HG03460 (cell line): Measurements from ENCODE around the gene MRPS15.

Experiments
- ATAC-seq: cut with Tn5 transposase; IDR thresholded peaks from one replicate; pipeline ENCODE4 v1.9.1; 2021; ENCODE audit not compliant: unreplicated experiment

The MRPS15 gene

DNA sequence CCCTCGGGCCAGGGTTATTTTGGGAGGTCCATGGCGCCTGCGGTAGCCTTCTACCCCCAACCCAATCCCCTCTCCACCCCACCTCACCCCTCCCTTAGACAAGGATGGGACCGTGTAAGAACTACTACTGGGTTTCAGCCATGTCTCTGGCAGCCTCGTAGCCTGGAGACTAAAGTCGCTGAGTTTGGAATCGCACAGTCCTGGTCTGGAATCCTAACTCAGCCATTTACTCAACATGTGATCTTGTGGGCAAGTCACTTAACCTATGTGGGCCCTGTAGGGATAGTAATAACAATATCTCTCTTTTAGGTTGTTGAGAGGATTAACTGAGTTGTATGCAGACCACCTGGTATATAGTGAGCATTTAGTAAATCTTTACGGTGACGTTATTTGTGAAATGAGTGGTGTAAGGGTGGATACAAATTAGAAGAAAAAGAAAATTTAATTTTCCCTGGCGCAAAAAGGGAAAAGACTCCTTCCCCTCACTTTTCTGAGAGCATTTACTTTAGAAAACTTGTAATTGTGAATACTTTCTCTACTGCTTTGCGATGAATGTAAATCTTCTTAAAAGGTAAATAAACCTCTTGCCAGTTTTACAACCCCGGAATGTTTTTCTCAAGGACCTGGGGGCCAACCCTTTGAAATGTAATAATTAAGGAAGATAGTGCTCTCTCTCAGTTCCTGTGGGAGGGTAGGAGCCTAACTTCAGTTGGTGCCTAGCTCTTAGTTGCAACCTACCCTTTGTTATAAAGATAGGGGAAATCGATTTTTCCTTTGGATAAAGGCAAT lies 615 bp upstream of the MRPS15 start:
- no peak for ATAC-seq

DNA sequence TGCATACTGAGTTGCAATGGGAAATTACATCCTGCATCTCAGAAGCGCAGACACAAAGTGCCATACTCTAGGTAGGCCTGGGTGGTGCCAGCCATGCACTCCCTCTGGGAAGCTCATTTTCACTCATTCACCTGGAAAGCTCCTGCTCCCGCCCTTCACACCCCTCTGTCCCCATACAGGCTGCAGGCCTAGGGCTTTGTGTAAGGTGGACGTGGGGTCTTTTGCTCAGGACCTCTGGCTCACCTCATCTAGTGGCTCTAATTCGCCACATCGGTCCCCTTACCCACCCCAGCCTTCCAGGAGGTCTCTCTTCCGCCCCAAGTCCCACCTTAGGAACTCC lies 751 bp downstream of the MRPS15 start:
- no peak for ATAC-seq

DNA sequence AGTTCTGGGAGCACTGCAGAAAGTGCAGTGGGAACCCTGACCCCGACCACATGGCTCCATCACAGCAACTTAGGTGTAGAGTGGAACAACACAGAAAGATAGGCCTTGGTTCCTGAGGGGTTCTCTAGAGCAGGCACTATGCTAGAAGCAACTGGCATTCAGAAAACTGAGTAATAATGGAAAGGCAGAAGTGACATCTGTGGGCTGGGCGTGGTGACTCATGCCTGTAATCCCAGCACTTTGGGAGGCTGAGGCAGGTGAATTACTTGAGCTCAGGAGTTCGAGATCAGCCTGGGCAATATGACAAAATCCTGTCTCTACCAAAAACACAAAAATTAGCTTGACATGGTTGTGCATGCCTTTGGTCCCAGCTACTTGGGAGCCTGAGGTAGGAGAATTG lies 5.3 kb downstream of the MRPS15 start:
- no peak for ATAC-seq

DNA sequence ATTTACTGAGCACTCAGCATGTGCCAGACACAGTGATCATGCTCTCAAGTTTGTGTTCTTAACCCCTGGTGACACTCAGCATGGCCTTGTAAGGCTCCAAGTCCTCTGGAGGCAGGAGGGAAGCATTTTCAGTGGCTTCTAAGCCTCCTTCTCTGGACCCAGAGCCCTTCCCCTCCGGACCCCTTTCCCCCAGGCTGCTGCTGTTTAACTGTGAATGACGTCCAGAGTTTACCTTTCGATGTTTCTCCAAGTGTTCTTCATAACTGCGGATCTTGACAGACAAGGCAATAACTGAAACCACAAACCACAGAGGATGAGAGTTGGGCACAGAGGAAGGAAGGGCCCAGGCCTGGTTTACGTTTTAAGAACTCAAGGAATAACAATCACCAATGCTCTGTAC lies 6.5 kb downstream of the MRPS15 start:
- no peak for ATAC-seq

DNA sequence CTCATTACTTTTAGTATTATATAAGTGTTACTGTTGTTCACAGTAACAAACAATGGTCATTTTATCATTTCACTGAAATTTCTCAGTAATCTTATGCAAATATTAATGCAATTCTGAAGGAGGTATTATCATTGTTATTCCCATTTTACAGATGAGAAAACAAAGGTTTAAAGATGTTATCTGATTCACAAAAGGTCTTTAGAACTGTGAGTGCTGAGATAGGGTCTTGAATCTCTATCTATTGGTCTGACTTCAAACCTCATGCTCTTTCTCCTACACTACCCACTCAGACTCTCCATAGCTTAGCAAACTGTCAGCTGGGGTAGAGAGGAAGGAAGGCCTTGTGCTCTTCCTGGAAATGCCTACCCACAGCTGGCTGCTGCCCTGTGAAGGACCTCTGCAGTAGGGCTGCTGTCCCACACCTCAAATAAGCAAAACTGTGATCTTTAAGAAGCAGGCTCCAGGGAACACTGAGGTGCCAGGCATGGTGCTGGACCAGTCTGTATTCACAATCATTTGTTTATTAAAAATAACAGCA lies 7.7 kb downstream of the MRPS15 start:
- ATAC-seq: no peak

DNA sequence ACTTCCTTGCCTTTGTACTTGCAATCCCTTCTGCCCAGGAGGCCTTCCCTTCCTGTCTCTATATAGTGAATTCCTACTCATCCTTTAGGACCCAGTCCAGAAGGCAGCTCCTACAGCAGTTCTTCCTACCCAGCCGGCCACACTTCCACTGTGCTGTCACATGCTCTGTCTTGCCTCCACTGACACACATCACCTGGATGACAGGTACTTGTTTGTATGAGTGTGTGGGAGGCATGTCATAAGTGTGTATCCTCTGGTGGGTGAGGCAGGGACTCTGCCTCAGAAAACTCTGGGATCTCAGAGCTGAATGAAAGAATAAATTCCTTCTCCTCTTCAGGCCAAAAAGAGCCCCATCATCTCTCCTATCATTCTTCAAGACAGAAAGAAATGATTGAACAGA lies 8.8 kb downstream of the MRPS15 start:
- ATAC-seq: no peak

DNA sequence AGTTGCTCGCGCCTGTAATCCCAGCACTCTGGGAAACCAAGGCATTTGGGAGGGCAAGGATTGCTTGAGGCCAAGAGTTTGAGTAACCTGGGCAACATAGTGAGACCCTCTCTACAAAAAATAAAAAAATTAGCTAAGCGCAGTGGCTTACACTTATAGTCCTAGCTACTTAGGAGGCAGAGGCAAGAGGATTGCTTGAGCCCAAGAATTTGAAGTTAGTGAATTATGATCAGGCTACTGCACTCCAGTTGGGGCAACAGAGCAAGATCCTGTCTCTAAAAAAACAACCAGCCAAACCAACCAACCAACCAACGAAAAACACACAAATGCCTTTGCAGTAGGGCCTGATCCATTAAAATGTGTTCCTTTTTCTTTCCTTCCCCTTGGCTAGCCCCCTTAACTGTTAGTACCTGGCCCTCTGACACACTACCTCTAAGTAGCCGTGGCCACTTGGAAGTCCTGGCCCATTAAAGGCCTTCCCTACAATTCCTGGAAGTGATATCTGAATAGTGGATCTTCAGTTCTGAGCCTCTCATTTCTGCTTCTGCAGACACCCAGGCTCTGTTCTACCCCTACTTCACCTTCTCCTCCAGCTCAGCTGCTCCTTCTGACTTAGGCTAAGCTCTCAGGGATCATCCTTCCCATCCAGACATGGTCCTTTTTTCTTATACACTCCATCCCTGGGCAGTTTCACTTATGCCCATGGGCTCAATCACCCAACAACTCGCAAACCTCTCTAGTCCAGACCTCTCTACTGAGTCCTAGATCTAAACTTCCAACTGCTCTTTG lies 10.4 kb downstream of the MRPS15 start:
- ATAC-seq: no peak

DNA sequence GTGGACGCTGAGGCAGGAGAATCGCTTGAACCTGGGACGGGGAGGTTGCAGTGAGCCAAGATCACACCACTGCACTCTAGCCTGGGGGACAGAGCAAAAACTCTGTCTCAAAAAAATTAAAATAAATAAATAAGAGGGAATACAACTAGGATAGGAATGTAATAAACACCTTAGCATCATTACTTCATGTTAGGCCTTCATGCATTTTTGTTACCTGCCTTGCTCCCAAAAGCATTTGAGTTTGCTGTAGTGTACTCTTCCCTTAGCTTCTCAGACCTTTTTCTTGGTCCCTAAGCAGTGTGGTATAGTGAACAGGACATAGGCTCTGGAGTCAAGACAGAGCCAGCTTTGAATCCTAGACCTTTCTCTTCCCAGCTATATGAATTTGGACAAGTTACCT lies 11.1 kb downstream of the MRPS15 start:
- no peak for ATAC-seq

DNA sequence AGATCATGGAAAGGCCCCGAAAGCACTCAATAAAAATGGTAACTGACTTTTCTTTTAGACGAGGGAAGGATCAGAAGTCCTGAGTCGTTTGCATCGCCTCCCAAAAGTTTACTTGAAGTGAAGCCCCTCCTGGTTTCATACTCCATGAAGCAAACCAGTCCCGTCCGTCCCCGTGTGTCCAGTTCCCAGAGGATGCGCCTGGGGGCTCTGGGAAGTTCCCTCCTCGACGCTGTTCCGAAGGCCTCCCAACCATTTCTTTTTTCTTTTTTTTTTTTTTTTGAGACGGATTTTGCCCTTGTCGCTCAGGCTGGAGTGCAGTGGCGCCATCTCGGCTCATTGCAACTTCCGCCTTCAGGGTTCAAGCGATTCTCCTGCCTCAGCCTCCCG lies 13.3 kb downstream of the MRPS15 start:
- no peak for ATAC-seq

DNA sequence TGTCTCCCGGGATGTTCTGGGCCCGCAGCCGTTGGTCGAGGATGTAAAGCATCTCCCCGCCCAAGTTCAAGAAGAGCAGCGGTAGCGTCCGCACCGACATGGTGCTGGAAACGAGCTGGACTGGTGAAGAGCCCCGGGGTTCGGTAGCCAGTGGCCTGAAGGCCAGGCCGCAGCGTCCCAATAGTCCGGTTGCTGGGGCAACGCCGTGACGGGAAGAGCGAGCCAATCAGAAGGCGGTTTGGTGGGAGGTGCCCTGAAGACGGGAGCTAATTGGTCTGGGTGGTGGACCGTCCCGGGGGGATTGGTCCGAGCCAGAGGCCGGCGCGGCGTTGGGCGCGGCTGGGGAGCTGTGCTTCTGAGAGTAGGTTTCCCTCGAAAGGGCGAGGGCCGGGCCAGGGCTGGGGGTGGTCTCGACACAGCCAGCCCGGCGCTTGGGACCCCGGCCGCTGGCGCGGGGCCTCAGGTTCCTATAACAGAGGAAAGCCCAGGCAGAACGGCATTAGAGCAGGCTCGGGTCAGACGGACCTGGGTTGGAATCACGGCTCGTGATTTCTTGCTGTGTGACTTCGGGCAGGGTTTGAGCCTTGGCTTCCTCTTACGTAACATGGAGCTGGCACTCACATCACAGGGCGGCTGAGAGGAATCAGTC lies 13.8 kb downstream of the MRPS15 start, which contains the start of gene OSCP1:
OSCP1 (minus strand) TSS at position 182 of the 649 bp plus-strand sequence; CDS start at position 100, 82 bp downstream.
- peak; percentile 96 for ATAC-seq

DNA sequence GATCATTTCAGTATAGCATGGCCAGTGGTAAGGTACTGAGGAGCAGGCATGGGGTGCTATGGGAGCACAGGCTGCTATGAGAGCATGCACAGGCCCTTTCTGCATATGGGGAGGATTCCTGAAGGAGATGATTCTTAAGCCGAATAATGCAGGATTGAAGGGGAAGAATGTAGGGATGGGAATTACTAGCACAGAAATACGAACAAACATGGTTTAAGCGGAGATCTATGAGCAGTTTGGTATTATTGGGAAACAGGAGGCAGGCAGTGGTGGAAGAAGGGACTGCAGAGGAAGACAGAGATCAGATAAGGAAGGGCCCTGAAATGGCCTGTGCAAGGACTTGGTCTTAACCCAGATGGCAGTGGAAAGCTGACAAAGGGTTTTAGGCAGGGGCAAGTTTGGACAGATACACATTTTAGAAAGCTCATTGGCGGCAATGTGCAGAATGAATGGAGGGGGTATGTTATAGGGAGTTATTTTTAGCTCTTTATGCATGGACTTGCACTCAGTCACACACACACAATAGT lies 15.6 kb downstream of the MRPS15 start:
- ATAC-seq: no peak

DNA sequence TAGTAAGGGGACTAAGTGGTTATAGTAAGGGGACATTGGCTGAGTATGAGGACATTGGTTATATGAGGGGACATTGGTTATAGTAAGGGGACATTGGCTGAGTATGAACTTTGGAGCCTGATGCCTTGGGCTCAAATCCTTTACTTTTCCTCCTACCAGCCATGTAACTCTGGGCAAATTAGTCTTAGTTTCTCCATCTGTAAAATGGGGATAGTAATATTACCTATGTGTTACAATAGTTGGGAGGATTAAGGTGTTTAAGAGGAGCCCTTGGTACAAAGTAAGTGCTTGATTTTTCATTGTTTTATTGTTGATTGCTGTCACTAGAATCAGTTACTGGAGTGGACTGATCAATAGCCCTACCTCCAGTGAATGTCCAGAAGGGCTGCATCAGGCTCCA lies 16.7 kb downstream of the MRPS15 start:
- no peak for ATAC-seq

DNA sequence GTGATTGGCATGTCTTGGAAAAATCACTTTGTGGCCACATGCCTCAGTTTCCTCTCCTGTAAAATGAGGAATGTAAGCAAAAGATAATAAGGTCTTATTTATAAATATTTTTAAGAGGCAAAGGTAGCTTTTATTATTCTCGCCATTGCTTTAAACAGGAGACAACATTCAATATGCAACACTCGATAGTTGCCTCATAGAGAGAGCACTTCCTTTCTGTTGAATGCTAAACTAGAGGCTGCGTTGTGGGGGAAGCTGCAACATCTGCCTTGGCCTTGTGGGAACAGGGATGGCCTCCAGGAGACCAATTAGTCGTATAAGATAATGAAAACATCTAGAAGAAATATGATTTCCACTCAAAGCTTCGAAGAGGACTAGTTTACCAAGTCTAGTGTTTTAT lies 17.4 kb downstream of the MRPS15 start:
- ATAC-seq: no peak

DNA sequence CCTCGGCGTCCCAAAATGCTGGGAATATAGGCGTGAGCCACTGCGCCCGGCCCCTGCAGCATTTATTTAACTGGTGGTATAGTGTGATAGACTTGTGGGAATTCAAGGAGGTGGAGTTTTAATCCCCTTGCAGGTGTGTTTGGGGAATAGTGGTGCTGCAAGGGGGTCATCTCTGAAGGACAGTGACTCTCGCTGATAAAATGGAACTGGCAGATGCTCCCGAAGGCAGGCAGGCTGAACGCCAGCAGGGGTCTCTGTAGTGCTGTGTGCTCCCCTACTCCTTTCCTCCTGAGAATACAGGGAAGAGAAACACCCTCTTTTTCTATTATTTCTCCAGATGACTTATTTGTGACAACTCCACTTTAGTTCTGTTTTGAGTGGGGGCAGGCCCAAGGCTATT lies 17.9 kb downstream of the MRPS15 start:
- no peak for ATAC-seq

DNA sequence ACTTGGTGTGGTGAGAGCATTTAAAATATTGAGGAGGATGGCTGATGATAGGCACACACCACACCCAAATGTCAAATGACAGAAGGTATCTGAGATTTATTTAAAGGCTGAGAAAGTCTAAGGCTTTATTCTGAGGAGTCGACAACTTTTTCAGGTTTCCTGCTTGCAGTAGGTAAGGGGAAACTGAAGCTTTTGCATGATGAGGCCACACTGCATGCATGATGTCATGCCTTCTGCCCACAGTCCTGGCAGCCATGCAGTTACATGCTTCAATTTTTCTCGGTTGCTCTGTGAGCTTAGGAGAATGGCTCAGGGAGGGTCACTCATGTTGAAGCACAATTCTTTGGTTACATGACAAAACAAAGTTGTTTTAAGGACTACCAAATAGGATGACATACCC lies 20.9 kb downstream of the MRPS15 start:
- ATAC-seq: no peak

DNA sequence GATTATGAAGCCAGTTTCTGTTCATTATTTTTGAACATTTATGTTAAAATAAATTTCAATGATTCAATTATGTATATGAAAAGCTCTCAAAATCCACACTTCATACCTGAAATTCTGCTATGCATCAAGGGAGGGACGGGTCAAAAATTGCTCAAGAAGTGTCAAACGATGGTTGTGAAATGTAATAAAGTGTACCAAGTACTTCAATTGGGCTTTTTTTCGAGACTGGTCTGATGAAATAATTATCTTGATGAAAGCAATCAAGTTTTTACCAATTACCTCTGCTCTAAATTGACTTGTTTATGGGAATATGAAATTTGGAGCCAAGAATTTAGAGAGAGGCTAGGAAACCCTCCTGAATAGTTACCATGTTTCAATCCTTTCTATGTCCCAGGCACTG lies 21.8 kb downstream of the MRPS15 start:
- ATAC-seq: no peak

DNA sequence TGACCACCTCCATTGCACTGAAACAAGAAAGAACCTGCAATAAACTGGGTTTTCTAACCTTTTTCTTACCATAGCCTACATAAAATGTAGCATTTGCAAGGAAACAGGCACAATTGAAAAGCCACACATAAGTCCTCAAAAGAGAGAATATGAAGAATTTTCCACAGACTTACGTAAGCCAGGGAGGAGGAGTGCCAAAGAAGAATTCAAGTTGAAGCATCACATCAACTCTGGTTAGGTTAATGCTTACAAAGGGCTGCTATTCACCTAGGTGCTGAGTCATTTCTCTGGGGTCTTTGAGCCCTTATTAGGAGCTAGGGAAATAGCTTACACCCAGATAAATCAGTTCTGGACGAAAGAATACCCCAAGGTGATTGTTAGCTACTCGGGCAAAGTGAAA lies 23.5 kb downstream of the MRPS15 start:
- no peak for ATAC-seq

DNA sequence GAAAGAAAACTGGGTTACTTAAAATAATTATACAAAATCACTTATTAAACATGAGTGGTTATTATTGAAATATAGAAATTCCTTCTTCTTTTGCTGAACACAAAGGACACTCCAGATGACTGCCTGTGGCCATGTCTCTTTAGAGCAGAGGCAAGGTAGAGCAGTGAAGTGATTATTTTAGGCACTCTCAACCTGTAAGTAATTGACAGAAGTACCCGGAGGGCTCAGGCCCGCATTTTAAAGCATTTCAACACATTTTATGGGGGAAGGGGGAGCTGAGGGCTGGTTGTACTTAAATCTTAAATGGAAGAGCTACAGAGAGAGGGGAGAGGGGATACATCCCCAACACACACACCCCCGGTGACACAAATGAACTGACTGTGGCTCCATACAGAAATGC lies 24.1 kb downstream of the MRPS15 start:
- no peak for ATAC-seq

DNA sequence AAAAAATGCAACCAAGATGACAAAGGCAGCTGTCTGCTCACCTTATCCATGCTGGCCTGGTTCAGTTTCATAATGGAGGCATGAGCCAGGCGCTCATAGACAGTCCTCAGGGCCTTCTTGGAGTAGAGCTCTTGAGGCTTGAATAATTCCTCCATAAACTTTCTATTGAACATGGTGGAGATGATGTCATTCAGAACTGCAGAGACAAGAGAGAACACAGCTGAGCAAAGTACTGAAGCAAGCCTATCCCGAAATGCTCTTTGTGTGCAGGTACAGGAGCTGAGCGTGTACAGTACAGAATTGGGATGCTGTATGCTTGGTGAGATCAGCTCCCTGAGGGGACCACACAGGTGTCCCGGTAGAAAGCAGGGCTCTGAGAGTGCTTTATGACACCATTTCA lies 25.5 kb downstream of the MRPS15 start:
- no peak for ATAC-seq

DNA sequence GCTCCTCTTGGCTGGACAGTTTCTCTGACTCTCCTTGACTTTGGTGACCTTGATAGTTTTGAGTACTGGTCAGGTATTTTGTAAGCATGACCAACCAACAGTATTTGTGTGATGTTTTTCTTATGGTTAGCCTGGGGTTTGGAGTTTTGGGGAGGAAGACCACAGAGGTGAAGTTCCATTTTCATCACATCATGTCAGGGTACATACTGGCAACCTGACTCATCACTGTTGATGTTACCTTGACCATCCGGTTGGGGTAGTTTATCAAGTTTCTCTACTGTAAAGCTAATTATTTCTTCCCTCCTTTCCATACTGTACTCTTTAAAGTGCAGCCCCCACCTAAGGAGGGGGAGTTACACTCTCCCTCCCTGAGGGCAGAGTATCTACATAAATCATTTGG lies 27.4 kb downstream of the MRPS15 start:
- no peak for ATAC-seq

DNA sequence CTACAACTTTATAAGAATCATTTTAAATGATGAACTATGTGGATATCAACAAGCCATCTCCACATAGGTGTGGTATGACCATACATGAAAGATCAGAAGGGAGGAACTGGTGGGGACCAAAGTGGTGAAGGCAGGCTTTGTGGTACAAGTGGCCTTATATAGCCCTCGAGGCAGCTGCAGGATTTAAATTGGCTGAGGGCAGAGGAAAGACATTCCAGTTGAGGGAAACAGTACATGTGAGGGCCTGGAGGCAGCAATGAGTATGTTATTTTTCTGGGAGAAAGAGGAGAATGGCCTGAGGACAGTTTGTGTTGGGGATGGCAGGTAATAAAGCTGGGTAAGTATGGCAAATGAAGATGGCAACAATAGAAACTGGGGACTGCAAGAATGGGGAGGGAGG lies 31.1 kb downstream of the MRPS15 start:
- ATAC-seq: no peak

DNA sequence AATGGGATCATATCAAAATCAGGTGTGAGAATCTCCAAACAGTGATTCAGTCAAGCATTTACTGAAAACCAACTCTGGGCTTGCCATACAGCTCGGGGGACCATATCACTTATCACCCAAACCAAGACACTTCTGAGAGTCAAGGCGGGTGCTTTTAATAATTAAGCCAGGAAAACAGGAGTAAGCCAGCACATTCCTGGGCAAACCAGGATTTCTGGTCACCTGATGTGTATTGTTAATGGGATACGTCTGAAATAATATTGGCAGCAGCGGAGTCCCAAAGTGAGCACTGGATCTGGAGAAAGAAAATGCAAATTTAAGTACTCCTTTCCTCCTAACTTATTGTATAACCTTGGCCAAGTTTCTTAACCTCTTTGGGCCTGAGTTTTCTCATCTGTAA lies 31.6 kb downstream of the MRPS15 start:
- ATAC-seq: no peak
